Gastrocnemius medialis (tissue), 4 donors: ENCODE results near the gene MAGI1.

Source experiments
- CTCF ChIP-seq, 5 experiments: fragments of 450-650 bp in 3 of 5; fragments of 200-600 bp in 2 of 5; sonication (generic) in 2 of 5; IDR thresholded peaks in 4 of 5; conservative IDR thresholded peaks in 1 of 5; 1 replicate in 4 of 5; 2 replicates in 1 of 5; pipeline ENCODE4 v1.5.1; 2016 to 2019; ENCODE audit warnings: antibody characterized with exemption in 5 of 5, mild to moderate bottlenecking in 3 of 5, moderate library complexity in 3 of 5
- POLR2A ChIP-seq, 2 donors: fragments of 450-650 bp; IDR thresholded peaks; one replicate each; pipeline ENCODE4 v1.6.1; 2017; ENCODE audit warnings: antibody characterized with exemption in 2 of 2, mild to moderate bottlenecking in 2 of 2, moderate library complexity in 2 of 2

GRCh38 chr3:65873869-65874268 is 164.8 kb downstream of the MAGI1 start:
- no peak for TF ChIP-seq CTCF (IDR thresholded peaks at IDR 0.05 in 4 of 5, conservative IDR thresholded peaks at IDR 0.05 in 1 of 5)
- TF ChIP-seq POLR2A (IDR thresholded peaks at IDR 0.05) = no peak
